ENCODE results near the gene USP2. TPM values are rescaled to one million over a fixed set of nuclear protein-coding genes. Genes with fewer than 3 reads are reported as not detected.

The USP2 gene
- total RNA-seq, 1 donor from 2014 or later = 0.24 TPM

- POLR2A ChIA-PET = no interaction called here
- Mint-ChIP-seq H3K4me3 (no peak overlapping the region), H3K27ac (no peak overlapping the region), H3K4me1 (no peaks in the 10 kb centered on the region), H3K9me3 (no peaks in the 10 kb centered on the region), H3K36me3 (ENCODE audit: low read depth) (no peaks in the 10 kb centered on the region), H3K27me3 (peaks cover 12% of the 10 kb centered on the region)
- intact Hi-C loops (cut with micrococcal nuclease) = loop anchor here (1.0 kb wide), 1 partner anchor 18 kb away; no protein-coding TSS in a partner anchor
- TF ChIP-seq CTCF (IDR thresholded peaks at IDR 0.05) = no peak
- ATAC-seq (ENCODE audit: low read depth) (peak; percentile 50), DNase-seq (no peak)
- CTCF ChIA-PET = interaction anchor here (3.4 kb wide), 1 partner anchor 18 kb away, joined by 18 read pairs; no protein-coding TSS in a partner anchor
Observed at GRCh38 chr11:119373921-119374631, 7.4 kb downstream of the USP2 start.

- TF ChIP-seq CTCF (IDR thresholded peaks at IDR 0.05) = no peak
- peaks cover 12% of the 10 kb centered on the region for H3K27me3 Mint-ChIP-seq
- POLR2A ChIA-PET = no interaction called here
- H3K4me3 Mint-ChIP-seq = no peak overlapping the region
- intact Hi-C loops (cut with micrococcal nuclease) = no loop called here
- DNase-seq (no peak), ATAC-seq (ENCODE audit: low read depth) (no peak)
- H3K27ac Mint-ChIP-seq = no peak overlapping the region
- H3K9me3 Mint-ChIP-seq = no peaks in the 10 kb centered on the region
- no peaks in the 10 kb centered on the region for H3K36me3 Mint-ChIP-seq (ENCODE audit: low read depth)
- CTCF ChIA-PET = interaction anchor here (1.0 to 3.4 kb wide), 3 partner anchors 8 to 17 kb away, joined by 3 to 18 read pairs (median 3); partner anchors contain the start of gene USP2
- H3K4me1 Mint-ChIP-seq = no peaks in the 10 kb centered on the region
Observed at GRCh38 chr11:119373059-119373920, 8.2 kb downstream of the USP2 start.

- intact Hi-C loops (cut with micrococcal nuclease) = no loop called here
- Mint-ChIP-seq H3K27me3 (peaks cover 15% of the 10 kb centered on the region), H3K4me1 (no peaks in the 10 kb centered on the region), H3K27ac (no peak overlapping the region), H3K9me3 (no peaks in the 10 kb centered on the region), H3K4me3 (no peak overlapping the region), H3K36me3 (ENCODE audit: low read depth) (no peaks in the 10 kb centered on the region)
- DNase-seq = no peak
- ATAC-seq (ENCODE audit: low read depth) = no peak
- TF ChIP-seq CTCF (IDR thresholded peaks at IDR 0.05) = no peak
- ChIA-PET POLR2A (no interaction called here), CTCF (interaction anchor here (1.0 to 1.3 kb wide), 2 partner anchors 9 to 15 kb away, joined by 3 read pairs; partner anchors contain the start of gene USP2)
Observed at GRCh38 chr11:119372260-119373058, 9.0 kb downstream of the USP2 start.

- no peaks in the 10 kb centered on the region for H3K36me3 Mint-ChIP-seq (ENCODE audit: low read depth)
- H3K27me3 Mint-ChIP-seq = peaks cover 20% of the 10 kb centered on the region
- no peak for DNase-seq
- ATAC-seq (ENCODE audit: low read depth) = no peak
- intact Hi-C loops (cut with micrococcal nuclease) = no loop called here
- no peaks in the 10 kb centered on the region for H3K4me1 Mint-ChIP-seq
- H3K9me3 Mint-ChIP-seq = no peaks in the 10 kb centered on the region
- H3K4me3 Mint-ChIP-seq = no peak overlapping the region
- CTCF ChIA-PET = no interaction called here
- POLR2A ChIA-PET = no interaction called here
- TF ChIP-seq CTCF (IDR thresholded peaks at IDR 0.05) = no peak
- H3K27ac Mint-ChIP-seq = no peak overlapping the region
Observed at GRCh38 chr11:119371778-119372182, 9.7 kb downstream of the USP2 start.

Data from activated B cell treated with CpG ODN at 0.5 μM for 24 hours (primary cell).